Measurements from ENCODE around the gene ZNF331. TPM values are rescaled to one million over a fixed set of nuclear protein-coding genes. Genes with fewer than 3 reads are reported as not detected.

Gene ZNF331
- total RNA-seq, 2 donors from 2014 or later = 26.9 to 38.7 TPM

- no peak for TF ChIP-seq CTCF (IDR thresholded peaks at IDR 0.05)
- H3K9me3 ChIP-seq = no peaks in the 10 kb centered on the region
- no peaks in the 10 kb centered on the region for H3K36me3 ChIP-seq
- no peaks in the 10 kb centered on the region for H3K27me3 ChIP-seq (replicated peaks; ENCODE audit: insufficient read depth)
- H3K4me3 ChIP-seq = no peak overlapping the region
- DNase-seq (ENCODE audit: low spot score) (no peak), ATAC-seq (ENCODE audit: insufficient number of reproducible peaks, low FRiP score, low read depth) (no peak)
- H3K4me1 ChIP-seq (ENCODE audit: control insufficient read depth in 1 of 2, low read depth in 2 of 2) = no peaks in the 10 kb centered on the region
- no peak overlapping the region for H3K27ac ChIP-seq
Measured at GRCh38 chr19:53595510-53595867, 57.5 kb downstream of the ZNF331 start.

DNA sequence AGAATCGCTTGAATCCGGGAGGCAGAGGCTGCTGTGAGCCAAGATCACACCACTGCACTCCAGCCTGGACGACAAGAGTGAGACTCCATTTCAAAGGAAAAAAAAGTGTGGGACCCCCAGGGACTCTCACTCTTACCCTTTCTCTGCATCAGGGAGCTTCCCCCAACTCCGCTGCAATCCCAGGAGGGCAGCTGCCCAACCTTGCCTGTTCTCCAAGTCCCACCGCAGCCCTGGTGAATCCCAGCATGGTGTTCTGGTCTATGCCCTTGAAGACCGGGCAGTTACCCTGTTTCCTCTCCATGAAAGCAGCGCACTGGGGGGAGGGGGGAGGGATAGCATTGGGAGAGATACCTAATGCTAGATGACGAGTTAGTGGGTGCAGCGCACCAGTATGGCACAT is 58.1 kb downstream of the ZNF331 start:
- TF ChIP-seq CTCF (IDR thresholded peaks at IDR 0.05) = no peak
- DNase-seq (ENCODE audit: low spot score) = no peak
- H3K36me3 ChIP-seq = no peaks in the 10 kb centered on the region
- no peaks in the 10 kb centered on the region for H3K27me3 ChIP-seq (replicated peaks; ENCODE audit: insufficient read depth)
- no peak for ATAC-seq (ENCODE audit: insufficient number of reproducible peaks, low FRiP score, low read depth)
- H3K27ac ChIP-seq = no peak overlapping the region
- H3K4me3 ChIP-seq = no peak overlapping the region
- H3K4me1 ChIP-seq (ENCODE audit: control insufficient read depth in 1 of 2, low read depth in 2 of 2) = no peaks in the 10 kb centered on the region
- no peaks in the 10 kb centered on the region for H3K9me3 ChIP-seq

DNA sequence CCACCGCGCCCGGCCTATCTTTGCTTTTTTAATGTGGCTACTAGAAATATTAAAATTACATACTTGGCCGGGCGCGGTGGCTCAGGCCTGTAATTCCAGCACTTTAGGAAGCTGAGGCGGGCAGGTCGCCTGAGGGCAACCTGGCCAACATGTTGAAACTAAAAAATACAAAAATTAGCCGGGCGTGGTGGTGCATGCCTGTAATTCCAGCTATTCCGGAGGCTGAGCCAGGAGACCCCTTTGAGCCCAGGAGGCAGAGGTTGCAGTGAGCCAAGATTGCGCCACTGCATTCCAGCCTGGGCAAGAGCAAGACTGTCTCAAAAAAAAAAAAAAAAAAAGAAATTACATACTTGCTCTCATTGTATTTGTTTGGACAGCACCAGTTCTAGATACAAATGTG is 59.1 kb downstream of the ZNF331 start:
- H3K4me1 ChIP-seq (ENCODE audit: control insufficient read depth in 1 of 2, low read depth in 2 of 2) = no peaks in the 10 kb centered on the region
- no peak overlapping the region for H3K4me3 ChIP-seq
- DNase-seq (ENCODE audit: low spot score) = no peak
- ATAC-seq (ENCODE audit: insufficient number of reproducible peaks, low FRiP score, low read depth) = no peak
- no peaks in the 10 kb centered on the region for H3K36me3 ChIP-seq
- no peaks in the 10 kb centered on the region for H3K9me3 ChIP-seq
- no peak for TF ChIP-seq CTCF (IDR thresholded peaks at IDR 0.05)
- H3K27ac ChIP-seq = no peak overlapping the region
- no peaks in the 10 kb centered on the region for H3K27me3 ChIP-seq (replicated peaks; ENCODE audit: insufficient read depth)

- no peak for TF ChIP-seq CTCF (IDR thresholded peaks at IDR 0.05)
- no peaks in the 10 kb centered on the region for H3K27me3 ChIP-seq (replicated peaks; ENCODE audit: insufficient read depth)
- H3K4me3 ChIP-seq = no peak overlapping the region
- DNase-seq (ENCODE audit: low spot score) (no peak), ATAC-seq (ENCODE audit: insufficient number of reproducible peaks, low FRiP score, low read depth) (no peak)
- no peaks in the 10 kb centered on the region for H3K9me3 ChIP-seq
- no peak overlapping the region for H3K27ac ChIP-seq
- no peaks in the 10 kb centered on the region for H3K36me3 ChIP-seq
- no peaks in the 10 kb centered on the region for H3K4me1 ChIP-seq (ENCODE audit: control insufficient read depth in 1 of 2, low read depth in 2 of 2)
Measured at GRCh38 chr19:53598361-53598760, 60.4 kb downstream of the ZNF331 start.

GRCh38 chr19:53600217-53600616 is 62.3 kb downstream of the ZNF331 start:
- TF ChIP-seq CTCF (IDR thresholded peaks at IDR 0.05) = no peak
- ATAC-seq (ENCODE audit: insufficient number of reproducible peaks, low FRiP score, low read depth) = no peak

More at GRCh38 chr19:53600217-53600616, 62.3 kb downstream of the ZNF331 start:
- Histone ChIP-seq H3K27me3 (replicated peaks; ENCODE audit: insufficient read depth) (no peaks in the 10 kb centered on the region), H3K4me1 (ENCODE audit: control insufficient read depth in 1 of 2, low read depth in 2 of 2) (no peaks in the 10 kb centered on the region), H3K27ac (no peak overlapping the region), H3K4me3 (no peak overlapping the region), H3K36me3 (no peaks in the 10 kb centered on the region), H3K9me3 (no peaks in the 10 kb centered on the region)
- DNase-seq (ENCODE audit: low spot score) = no peak

Measured in thoracic aorta (tissue), 2 donors.